Measurements from ENCODE around the gene SP140. TPM values are rescaled to one million over a fixed set of nuclear protein-coding genes. Genes with fewer than 3 reads are reported as not detected.

SP140 gene
- total and polyA plus RNA-seq, 9 of the 15 experiments (the other 6 are each of a cell fraction or from before 2014, with no cell fraction given) = 0.04 to 1.1 (median 0.57) TPM; not detected in 1

DNA sequence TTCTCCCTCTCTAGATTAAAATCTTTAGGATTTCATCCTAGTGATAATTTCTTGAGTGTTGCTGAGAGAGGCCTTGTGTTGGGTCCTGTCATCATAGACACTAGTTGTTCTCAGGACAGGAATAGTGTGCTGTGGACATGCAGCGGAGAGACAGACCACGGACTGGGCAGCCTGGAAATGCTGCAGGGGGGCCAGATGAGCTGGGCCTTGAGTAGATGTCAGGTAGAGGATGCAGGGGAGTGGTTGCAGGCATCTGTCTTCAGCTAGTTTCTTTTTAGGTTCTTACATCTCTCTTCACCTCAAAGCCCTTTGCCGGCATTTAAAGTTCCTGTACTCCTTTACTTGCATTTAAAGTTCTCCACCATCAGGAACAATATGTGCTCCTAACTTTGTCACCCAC, 48.5 kb upstream of the SP140 start (continued):
- TF ChIP-seq ZBTB5 (IDR thresholded peaks at IDR 0.05) = no peak
- TF ChIP-seq TEAD1 (CRISPR knock-in tag; IDR thresholded peaks at IDR 0.05) = no peak
- no peak for TF ChIP-seq CREB3L1 (IDR thresholded peaks at IDR 0.05; ENCODE audit: borderline replicate concordance, low read depth)

- no peaks in the 10 kb centered on the region for H3K79me2 ChIP-seq (ENCODE audit: control insufficient read depth, insufficient read depth, low read length)
- H3K27ac ChIP-seq (ENCODE audit: extremely low read depth, low read depth, low read length) = no peak overlapping the region
- H3K36me3 ChIP-seq (ENCODE audit: control insufficient read depth, insufficient read depth, low read length) = no peaks in the 10 kb centered on the region
- 56% methylated on average over 5 of the region's 7 CpGs for WGBS (ENCODE audit: insufficient coverage, low coverage, missing lambda C conversion rate)
- intact Hi-C loops (cut with micrococcal nuclease) (no loop called here), in situ Hi-C loops (cut with MboI) (no loop called here)
- DNase-seq (ENCODE audit: extremely low read depth in 1 of 4, low spot score in 3 of 4) (no peak), ATAC-seq (no peak), FAIRE-seq (no peak)
- H3K9me1 ChIP-seq (ENCODE audit: control insufficient read depth, insufficient read depth, low read length) = no peaks in the 10 kb centered on the region
- no peaks in the 10 kb centered on the region; a peak in 1 of 5 replicates for H3K27me3 ChIP-seq (ENCODE audit: control insufficient read depth in 2 of 2, insufficient read depth in 2 of 2, low read length in 2 of 2)
- no peak overlapping the region for H2AFZ ChIP-seq (ENCODE audit: low read depth, low read length)
- POLR2A ChIA-PET = no interaction called here
- H3K9ac ChIP-seq (ENCODE audit: insufficient read depth in 1 of 2, low read depth in 2 of 2, low read length in 2 of 2) = no peak overlapping the region
- H3K9me3 ChIP-seq (replicated peaks; ENCODE audit: control insufficient read depth, insufficient read depth, low read depth, low read length) = no peaks in the 10 kb centered on the region
- BruUV-seq (replicated peaks) = no TSS peak
- no peaks in the 10 kb centered on the region for H3K4me1 ChIP-seq (replicated peaks in 1 of 2; ENCODE audit: control insufficient read depth in 2 of 2, insufficient read depth in 2 of 2, low read length in 2 of 2)
- H4K20me1 ChIP-seq (replicated peaks; ENCODE audit: control insufficient read depth, insufficient read depth, low read length) = no peaks in the 10 kb centered on the region
- no peak overlapping the region for H3K4me3 ChIP-seq
- CTCF ChIA-PET (ENCODE audit: low intra/inter-chr PET ratio) = no interaction called here
- H3K4me2 ChIP-seq (ENCODE audit: insufficient read depth, low read length) = no peak overlapping the region
- TF ChIP-seq BRD4 (IDR thresholded peaks at IDR 0.05) (no peak), DDX20 (tag; IDR thresholded peaks at IDR 0.05; ENCODE audit: low read depth) (no peak)
- TF ChIP-seq, protein P1, sequence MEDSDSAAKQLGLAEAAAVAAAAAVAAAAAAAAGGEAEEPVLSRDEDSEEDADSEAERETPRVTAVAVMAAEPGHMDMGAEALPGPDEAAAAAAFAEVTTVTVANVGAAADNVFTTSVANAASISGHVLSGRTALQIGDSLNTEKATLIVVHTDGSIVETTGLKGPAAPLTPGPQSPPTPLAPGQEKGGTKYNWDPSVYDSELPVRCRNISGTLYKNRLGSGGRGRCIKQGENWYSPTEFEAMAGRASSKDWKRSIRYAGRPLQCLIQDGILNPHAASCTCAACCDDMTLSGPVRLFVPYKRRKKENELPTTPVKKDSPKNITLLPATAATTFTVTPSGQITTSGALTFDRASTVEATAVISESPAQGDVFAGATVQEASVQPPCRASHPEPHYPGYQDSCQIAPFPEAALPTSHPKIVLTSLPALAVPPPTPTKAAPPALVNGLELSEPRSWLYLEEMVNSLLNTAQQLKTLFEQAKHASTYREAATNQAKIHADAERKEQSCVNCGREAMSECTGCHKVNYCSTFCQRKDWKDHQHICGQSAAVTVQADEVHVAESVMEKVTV (CRISPR knock-in tag; IDR thresholded peaks at IDR 0.05) = no peak
Observed at GRCh38 chr2:230178546-230179485, 46.7 kb upstream of the SP140 start.
